Activated CD4-positive, alpha-beta T cell treated with anti-CD3 and anti-CD28 coated beads for 36 hours (primary cell): ENCODE data around the gene TDO2. TPM values are rescaled to one million over a fixed set of nuclear protein-coding genes. Genes with fewer than 3 reads are reported as not detected.

Experiments used
- total RNA-seq, 2 experiments: library from RNA; stranded (reverse); gene quantifications; one replicate each; pipeline ENCODE4 v1.2.3, GENCODE V29; 2021

TDO2 gene
- total RNA-seq, 2 experiments from 2014 or later, result not detected

Other genes with a start within 250 kb of the TDO2 start
- not detected for gene GUCY1A1, start 236.8 kb upstream of the TDO2 start, total RNA-seq
- gene GUCY1B1, start 144.7 kb upstream of the TDO2 start, total RNA-seq, result under 1 TPM; 0.37 to 0.63 TPM
- not detected for gene ASIC5, start 37.4 kb upstream of the TDO2 start, total RNA-seq
- 1 to 10 TPM; 2.6 to 3.0 TPM for gene CTSO, start 50.2 kb downstream of the TDO2 start, total RNA-seq